GM12872 (cell line): ENCODE results near the gene HDAC9.
A peak's percentile ranks its signal among the peaks of the same experiment; 100 is the strongest.

ENCODE experiments used
- CTCF ChIP-seq: IDR thresholded peaks from 3 replicates; pipeline ENCODE4 v1.5.1; 2011; ENCODE audit warnings: low read depth, mild to moderate bottlenecking, low read length, moderate library complexity; ENCODE audit not compliant: insufficient read depth

The HDAC9 gene

GRCh38 chr7:18684916-18685315, 189.4 kb downstream of the HDAC9 start:
- no peak for TF ChIP-seq CTCF

DNA sequence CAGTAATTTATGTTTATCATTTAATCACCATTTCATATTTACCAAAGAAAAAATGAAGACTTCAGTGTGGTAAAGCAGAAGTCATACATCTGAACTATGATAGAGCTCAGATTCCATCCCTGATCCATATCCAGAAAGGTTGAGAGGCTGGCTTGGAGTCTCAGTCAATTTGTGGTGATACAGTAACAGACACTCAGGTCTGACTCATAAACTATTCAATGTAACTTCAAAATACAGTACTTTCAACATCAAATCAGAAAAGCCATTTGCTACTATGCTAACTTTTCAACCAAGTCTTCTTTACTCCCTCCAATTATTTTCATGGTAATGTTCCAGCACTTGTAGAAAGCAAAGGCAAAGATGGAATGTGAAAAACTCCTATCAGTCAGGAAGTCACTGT, 190.4 kb downstream of the HDAC9 start:
- TF ChIP-seq CTCF = no peak

DNA sequence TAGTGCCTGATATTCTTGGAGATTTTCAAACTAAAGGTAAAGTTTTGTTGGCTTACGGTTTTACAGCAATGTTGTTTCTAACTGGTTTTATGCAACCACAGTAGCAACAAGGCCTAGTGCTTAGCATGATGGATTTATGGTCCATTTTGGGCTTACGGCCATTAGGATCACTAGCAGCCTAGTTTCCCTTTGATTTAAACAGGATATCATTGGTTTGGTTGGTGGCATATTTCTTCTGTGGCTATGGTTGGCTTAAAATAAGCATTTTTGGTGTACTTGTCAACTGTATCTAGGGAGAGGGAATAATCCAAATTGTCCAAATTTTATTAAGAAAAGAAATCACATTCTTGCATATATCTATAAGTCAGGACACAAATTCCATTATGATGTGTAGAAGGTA, 194.0 kb downstream of the HDAC9 start:
- no peak for TF ChIP-seq CTCF

GRCh38 chr7:18693406-18693805, 197.9 kb downstream of the HDAC9 start:
- TF ChIP-seq CTCF = peak; percentile 36; the same call in 1 of the 3 replicates

DNA sequence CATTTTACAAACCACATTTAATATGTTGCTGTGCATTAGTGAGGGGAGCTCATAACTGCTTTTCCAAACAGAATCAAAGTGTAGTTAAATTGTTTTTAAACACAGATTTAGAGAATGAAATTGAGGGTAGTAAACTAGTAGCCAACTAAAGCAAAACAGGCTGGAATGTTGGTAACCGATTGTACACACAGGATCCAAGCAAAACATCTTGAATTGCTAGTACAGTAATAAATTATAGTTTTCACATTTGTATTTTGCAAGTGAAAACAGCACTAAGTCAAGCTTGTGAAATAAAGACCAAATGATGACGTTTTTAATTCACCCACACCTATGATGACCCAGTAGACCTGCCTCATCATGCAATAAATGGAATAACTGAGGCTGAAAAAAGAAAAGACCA, 198.3 kb downstream of the HDAC9 start:
- no peak for TF ChIP-seq CTCF

- TF ChIP-seq CTCF = no peak
Observed at GRCh38 chr7:18694484-18694883, 198.9 kb downstream of the HDAC9 start.

DNA sequence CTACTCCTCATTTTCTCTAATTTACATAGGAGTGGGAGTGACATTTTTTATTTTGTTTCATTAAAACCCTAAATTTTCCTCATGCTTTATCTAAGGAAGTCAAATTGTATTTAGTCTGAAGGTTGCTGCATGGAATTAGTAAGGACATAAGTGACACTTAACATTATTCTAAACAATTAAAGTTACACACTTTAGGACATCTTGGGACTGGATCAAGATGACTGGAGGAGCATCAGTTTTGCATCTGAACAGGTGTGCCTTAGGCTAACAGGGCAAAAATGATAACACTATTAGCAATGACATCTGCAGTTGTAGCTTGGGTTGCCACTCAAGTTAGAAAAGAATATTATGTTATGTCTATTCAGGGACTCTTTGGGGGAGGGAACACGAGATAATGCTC, 199.4 kb downstream of the HDAC9 start:
- TF ChIP-seq CTCF = no peak

DNA sequence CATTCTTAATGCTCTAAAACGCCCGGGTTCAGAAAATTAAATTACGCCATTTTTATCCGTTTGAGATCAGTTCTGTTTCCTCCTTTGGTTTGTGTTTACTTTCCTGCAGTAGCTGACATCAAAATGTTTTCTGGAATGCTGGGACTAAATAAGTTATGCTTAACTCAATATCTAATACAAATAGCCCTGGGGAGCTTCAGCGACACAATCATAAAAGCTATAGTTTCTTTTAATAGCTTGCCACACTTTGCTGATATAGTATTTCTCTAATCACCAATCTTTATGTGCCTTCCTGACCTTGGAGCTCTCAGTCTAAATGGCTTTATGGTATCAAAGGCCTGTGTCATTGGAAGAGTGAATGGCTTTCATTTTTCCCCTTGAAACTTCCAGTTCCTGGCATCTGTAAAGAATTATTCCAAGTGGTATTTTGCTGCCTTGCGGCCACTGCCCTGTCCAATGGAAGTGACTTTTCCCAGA, 202.7 kb downstream of the HDAC9 start:
- TF ChIP-seq CTCF = no peak
